Thymus (tissue), 11 donors: ENCODE data around the gene VEPH1. TPM values are rescaled to one million over a fixed set of nuclear protein-coding genes. Genes with fewer than 3 reads are reported as not detected.
"Not testable (repeated sequence)": the region's sequence is repeated elsewhere in the genome, so short reads cannot be mapped to it uniquely, and the experiment has no call there.

ENCODE experiments used
- DNase-seq, 9 donors: peaks; one replicate each; pipeline ENCODE4 v3.0.0-alpha.2; 2013; ENCODE audit warnings: low spot score in 9 of 9, low read depth in 6 of 9, missing footprints in 1 of 9
- H3K27ac ChIP-seq, 2 donors: one replicate each; pipeline ENCODE4 v1.5.1; 2013; ENCODE audit warnings: control low read depth in 1 of 2, low read depth in 1 of 2, low read length in 1 of 2, mild to moderate bottlenecking in 1 of 2, moderate library complexity in 1 of 2
- H3K27me3 ChIP-seq, 2 donors: one replicate each; pipeline ENCODE4 v1.5.1; 2013; ENCODE audit warnings: low read length in 1 of 2; ENCODE audit not compliant: control insufficient read depth in 2 of 2, insufficient read depth in 1 of 2
- H3K36me3 ChIP-seq, 2 donors: one replicate each; pipeline ENCODE4 v1.5.1; 2013; ENCODE audit warnings: low read length in 1 of 2, mild to moderate bottlenecking in 1 of 2, moderate library complexity in 1 of 2; ENCODE audit not compliant: control insufficient read depth in 2 of 2, insufficient read depth in 2 of 2
- H3K4me1 ChIP-seq, 2 donors: one replicate each; pipeline ENCODE4 v1.5.1; 2013; ENCODE audit warnings: low read length in 2 of 2; ENCODE audit not compliant: control insufficient read depth in 2 of 2, insufficient read depth in 2 of 2
- H3K4me3 ChIP-seq, 2 donors: one replicate each; pipeline ENCODE4 v1.5.1; 2013; ENCODE audit warnings: low read length in 2 of 2, control low read depth in 1 of 2, mild to moderate bottlenecking in 1 of 2
- H3K9me3 ChIP-seq, 2 donors: one replicate each; pipeline ENCODE4 v1.5.1; 2013; ENCODE audit warnings: low read length in 1 of 2, mild to moderate bottlenecking in 1 of 2; ENCODE audit not compliant: control insufficient read depth in 2 of 2, insufficient read depth in 1 of 2
- WGBS: extraction: QIAGEN DNeasy Blood & Tissue Kit; methylation state at CpG from one replicate; pipeline ENCODE4 v1.1.7; 2013; 5-methylcytosine and 5-hydroxymethylcytosine counted together
- polyA plus RNA-seq: library from polyadenylated mRNA; stranded (reverse); fragments of 200-250 nt; gene quantifications from one replicate; pipeline ENCODE4 v1.2.3, GENCODE V29; 2013
- total RNA-seq: library from RNA; stranded (reverse); fragments of 120-200 nt; gene quantifications from one replicate; pipeline ENCODE4 v1.2.4, GENCODE V29; 2013
- donor health status: healthy.

Gene VEPH1
- total and polyA plus RNA-seq, 2 donors: 0.19 to 1.5 TPM

DNA sequence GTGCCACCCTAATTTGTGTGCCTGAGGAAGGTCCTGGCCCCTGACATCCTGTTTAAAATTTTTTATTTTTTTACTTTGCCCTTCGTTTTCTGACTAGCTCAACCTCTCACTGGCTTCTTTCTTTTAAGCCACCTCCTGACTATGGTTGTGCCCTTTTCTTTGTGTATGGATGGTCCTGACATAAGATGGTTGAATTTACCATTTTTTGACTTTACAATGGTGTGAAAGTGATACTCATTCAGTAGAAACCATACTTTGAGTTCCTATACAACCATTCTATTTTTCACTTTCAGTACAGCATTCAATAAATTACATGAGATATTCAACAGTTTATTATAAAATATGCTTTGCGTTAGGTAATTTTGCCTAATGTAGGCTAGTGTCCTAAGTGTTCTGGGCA, 140.9 kb downstream of the VEPH1 start:
- Histone ChIP-seq H3K4me1 (no peaks in the 10 kb centered on the region), H3K9me3 (no peaks in the 10 kb centered on the region), H3K27me3 (no peaks in the 10 kb centered on the region), H3K27ac (no peak overlapping the region), H3K4me3 (no peak overlapping the region), H3K36me3 (no peaks in the 10 kb centered on the region)
- 86% methylated on average over 2 of the region's 2 CpGs for WGBS
- no peak for DNase-seq

GRCh38 chr3:157360044-157360443, 143.2 kb downstream of the VEPH1 start:
- no peak for DNase-seq
- no peak overlapping the region for H3K4me3 ChIP-seq
- H3K27ac ChIP-seq: no peak overlapping the region
- no peaks in the 10 kb centered on the region for H3K9me3 ChIP-seq
- no peaks in the 10 kb centered on the region for H3K4me1 ChIP-seq
- no peaks in the 10 kb centered on the region for H3K27me3 ChIP-seq
- no peaks in the 10 kb centered on the region for H3K36me3 ChIP-seq
- WGBS: 95% methylated on average over 2 of the region's 2 CpGs

DNA sequence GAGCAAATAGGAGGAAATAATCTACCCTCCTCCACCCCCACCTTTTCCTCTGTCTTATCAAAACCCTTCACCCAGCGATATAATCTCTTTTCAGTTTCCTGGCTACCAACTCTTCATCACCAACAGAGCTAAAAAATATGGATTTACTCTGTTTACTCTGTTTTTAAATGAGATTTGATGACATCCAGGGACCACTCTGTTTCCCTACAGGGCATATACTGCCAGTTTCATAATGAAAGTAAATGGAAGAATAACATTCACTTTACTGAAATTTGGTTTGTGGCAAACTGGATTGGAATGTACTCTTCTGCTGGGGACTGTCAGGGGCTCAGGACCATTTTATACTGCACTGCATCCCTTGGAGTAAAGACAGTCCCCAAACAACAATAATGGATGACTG, 146.7 kb downstream of the VEPH1 start:
- H3K4me3 ChIP-seq: no peak overlapping the region
- no peaks in the 10 kb centered on the region for H3K27me3 ChIP-seq
- no peak for DNase-seq
- H3K36me3 ChIP-seq: no peaks in the 10 kb centered on the region
- H3K9me3 ChIP-seq: no peaks in the 10 kb centered on the region
- H3K4me1 ChIP-seq: no peaks in the 10 kb centered on the region
- no peak overlapping the region for H3K27ac ChIP-seq
- 55% methylated on average over 1 of the region's 1 CpG for WGBS

DNA sequence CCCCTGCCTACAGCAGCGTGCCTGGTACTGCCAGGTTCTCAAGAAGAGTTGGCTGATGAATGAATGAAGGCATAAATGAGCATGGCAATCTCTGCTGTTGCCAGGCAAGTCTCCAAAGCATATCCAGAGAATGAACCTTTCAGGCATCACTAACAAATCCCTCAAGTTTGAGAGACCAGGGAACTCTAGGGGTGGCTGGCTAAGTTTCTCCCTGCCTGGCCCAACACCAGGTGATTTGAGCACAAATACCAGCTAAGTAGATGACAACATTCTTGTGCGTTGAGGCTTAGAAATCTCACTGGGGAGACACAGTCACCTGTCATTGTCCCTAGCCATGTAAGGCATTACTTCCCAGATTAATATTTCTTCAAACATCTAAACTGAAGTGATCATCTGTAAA, 147.9 kb downstream of the VEPH1 start:
- no peaks in the 10 kb centered on the region for H3K36me3 ChIP-seq
- WGBS: 94% methylated on average over 2 of the region's 2 CpGs
- no peaks in the 10 kb centered on the region for H3K9me3 ChIP-seq
- H3K4me1 ChIP-seq: no peaks in the 10 kb centered on the region
- no peaks in the 10 kb centered on the region for H3K27me3 ChIP-seq
- DNase-seq: no peak
- H3K4me3 ChIP-seq: no peak overlapping the region
- H3K27ac ChIP-seq: no peak overlapping the region

DNA sequence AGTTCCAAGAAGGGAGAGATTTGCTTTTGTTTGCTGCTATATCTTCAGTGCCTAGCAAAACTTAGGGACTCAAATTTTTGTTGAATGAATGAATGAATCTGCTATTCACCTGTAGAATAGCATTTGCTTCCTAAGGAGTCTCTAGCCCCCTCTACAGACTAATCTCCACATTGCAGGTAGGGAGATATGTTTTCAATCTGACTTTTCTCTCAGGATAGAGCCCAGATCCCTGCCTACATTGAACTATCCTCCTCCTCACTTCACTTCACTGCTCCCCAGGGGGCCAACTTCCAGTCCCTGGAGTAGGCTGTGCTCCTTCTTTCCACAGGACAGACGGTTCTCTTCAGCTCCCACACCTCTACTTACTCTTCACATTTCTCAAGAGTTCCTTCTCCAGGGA, 148.5 kb downstream of the VEPH1 start:
- Histone ChIP-seq H3K27me3 (no peaks in the 10 kb centered on the region), H3K4me3 (no peak overlapping the region), H3K27ac (no peak overlapping the region), H3K36me3 (no peaks in the 10 kb centered on the region), H3K4me1 (no peaks in the 10 kb centered on the region), H3K9me3 (no peaks in the 10 kb centered on the region)
- WGBS: 87% methylated on average over 1 of the region's 1 CpG
- no peak for DNase-seq

DNA sequence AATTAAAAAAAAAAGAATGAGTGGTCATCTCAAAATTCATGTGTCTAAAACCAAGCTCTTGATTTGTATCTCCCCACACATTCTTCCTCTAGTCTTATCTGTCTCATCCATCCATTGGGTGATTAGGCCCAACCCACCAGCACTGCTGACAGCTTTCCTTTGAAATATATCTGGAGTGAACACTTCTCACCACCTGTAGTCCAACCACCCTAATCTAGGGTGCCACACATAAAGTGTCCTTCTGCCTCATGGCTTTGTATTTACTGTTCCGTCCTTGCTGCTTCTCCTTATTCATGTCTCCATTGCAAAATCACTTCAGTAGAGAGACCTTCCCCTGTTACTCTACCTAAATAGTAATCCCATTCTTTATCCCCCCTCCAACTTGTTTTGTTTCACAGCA, 149.0 kb downstream of the VEPH1 start:
- Histone ChIP-seq H3K27me3 (no peaks in the 10 kb centered on the region), H3K9me3 (no peaks in the 10 kb centered on the region), H3K4me1 (no peaks in the 10 kb centered on the region), H3K27ac (no peak overlapping the region), H3K36me3 (no peaks in the 10 kb centered on the region), H3K4me3 (no peak overlapping the region)
- no peak for DNase-seq
- 92% methylated on average over 1 of the region's 1 CpG for WGBS

DNA sequence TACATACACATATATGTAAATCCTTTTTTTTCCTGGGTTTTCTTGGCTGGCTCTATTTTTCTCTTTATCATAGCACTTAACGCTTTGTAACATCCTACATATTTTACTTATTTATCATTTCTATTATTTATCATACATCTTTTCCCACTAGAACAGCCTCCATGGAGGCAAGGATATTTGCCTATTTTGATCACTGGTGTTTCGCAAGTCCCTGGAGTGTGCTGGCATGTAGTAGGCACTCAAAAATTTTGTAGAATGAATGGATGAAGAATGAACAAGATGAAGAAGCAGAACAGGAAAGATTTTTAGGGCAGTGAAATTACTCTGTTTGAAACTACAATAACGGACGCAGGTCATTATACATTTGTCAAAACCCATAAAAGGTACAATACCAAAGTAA, 149.6 kb downstream of the VEPH1 start:
- Histone ChIP-seq H3K27me3 (no peaks in the 10 kb centered on the region), H3K36me3 (no peaks in the 10 kb centered on the region), H3K27ac (no peak overlapping the region), H3K4me1 (no peaks in the 10 kb centered on the region), H3K9me3 (no peaks in the 10 kb centered on the region), H3K4me3 (no peak overlapping the region)
- 98% methylated on average over 4 of the region's 4 CpGs for WGBS
- no peak for DNase-seq

- 94% methylated on average over 1 of the region's 1 CpG for WGBS
- H3K4me1 ChIP-seq: no peaks in the 10 kb centered on the region
- DNase-seq: no peak
Measured at GRCh38 chr3:157351981-157352380, 151.2 kb downstream of the VEPH1 start.

GRCh38 chr3:157350651-157351050, 152.6 kb downstream of the VEPH1 start:
- H3K36me3 ChIP-seq, H3K27me3 ChIP-seq, H3K4me3 ChIP-seq, H3K9me3 ChIP-seq, H3K4me1 ChIP-seq, H3K27ac ChIP-seq, DNase-seq: not testable (repeated sequence)
- WGBS: 98% methylated on average over 2 of the region's 2 CpGs

More at GRCh38 chr3:157351981-157352380, 151.2 kb downstream of the VEPH1 start:
- H3K27ac ChIP-seq: no peak overlapping the region
- no peak overlapping the region for H3K4me3 ChIP-seq
- no peaks in the 10 kb centered on the region for H3K9me3 ChIP-seq
- H3K27me3 ChIP-seq: no peaks in the 10 kb centered on the region
- no peaks in the 10 kb centered on the region for H3K36me3 ChIP-seq
